ENCODE results near the gene MYO1E.

The MYO1E gene

GRCh38 chr15:59205839-59206622, 166.6 kb downstream of the MYO1E start:
- in situ Hi-C loops (cut with MboI; ENCODE audit: low sequenced_read_pairs) = no loop called here

- in situ Hi-C loops (cut with MboI; ENCODE audit: low sequenced_read_pairs) = no loop called here
These were observed 169.0 kb downstream of the MYO1E start for GRCh38 chr15:59203657-59204056.

GRCh38 chr15:59203008-59203407, 169.7 kb downstream of the MYO1E start:
- in situ Hi-C loops (cut with MboI; ENCODE audit: low sequenced_read_pairs) = no loop called here

GRCh38 chr15:59200560-59200959, 172.1 kb downstream of the MYO1E start:
- in situ Hi-C loops (cut with MboI; ENCODE audit: low sequenced_read_pairs) = no loop called here

- in situ Hi-C loops (cut with MboI; ENCODE audit: low sequenced_read_pairs) = no loop called here
These were observed 172.8 kb downstream of the MYO1E start for GRCh38 chr15:59199626-59200465.

- in situ Hi-C loops (cut with MboI; ENCODE audit: low sequenced_read_pairs) = no loop called here
These were observed 175.2 kb downstream of the MYO1E start for GRCh38 chr15:59197454-59197853.

GRCh38 chr15:59196416-59196815, 176.3 kb downstream of the MYO1E start:
- in situ Hi-C loops (cut with MboI; ENCODE audit: low sequenced_read_pairs) = no loop called here

- in situ Hi-C loops (cut with MboI; ENCODE audit: low sequenced_read_pairs) = no loop called here
These were observed 177.9 kb downstream of the MYO1E start for GRCh38 chr15:59194639-59195325.

- in situ Hi-C loops (cut with MboI; ENCODE audit: low sequenced_read_pairs) = no loop called here
These were observed 180.8 kb downstream of the MYO1E start for GRCh38 chr15:59191855-59192237.

GRCh38 chr15:59190291-59190690, 182.4 kb downstream of the MYO1E start:
- in situ Hi-C loops (cut with MboI; ENCODE audit: low sequenced_read_pairs) = no loop called here

- in situ Hi-C loops (cut with MboI; ENCODE audit: low sequenced_read_pairs) = no loop called here
These were observed 183.4 kb downstream of the MYO1E start for GRCh38 chr15:59189241-59189640.

- in situ Hi-C loops (cut with MboI; ENCODE audit: low sequenced_read_pairs) = no loop called here
These were observed 186.2 kb downstream of the MYO1E start for GRCh38 chr15:59186501-59186900.

GRCh38 chr15:59185725-59186124, 186.9 kb downstream of the MYO1E start:
- in situ Hi-C loops (cut with MboI; ENCODE audit: low sequenced_read_pairs) = no loop called here

GRCh38 chr15:59180945-59181600, 191.6 kb downstream of the MYO1E start:
- in situ Hi-C loops (cut with MboI; ENCODE audit: low sequenced_read_pairs) = no loop called here

GRCh38 chr15:59179717-59180116, 193.0 kb downstream of the MYO1E start:
- in situ Hi-C loops (cut with MboI; ENCODE audit: low sequenced_read_pairs) = no loop called here

- in situ Hi-C loops (cut with MboI; ENCODE audit: low sequenced_read_pairs) = no loop called here
These were observed 194.4 kb downstream of the MYO1E start for GRCh38 chr15:59178151-59178695.

GRCh38 chr15:59177317-59177660, 195.4 kb downstream of the MYO1E start:
- in situ Hi-C loops (cut with MboI; ENCODE audit: low sequenced_read_pairs) = no loop called here

- in situ Hi-C loops (cut with MboI; ENCODE audit: low sequenced_read_pairs) = no loop called here
These were observed 195.9 kb downstream of the MYO1E start for GRCh38 chr15:59176653-59177316.

- in situ Hi-C loops (cut with MboI; ENCODE audit: low sequenced_read_pairs) = no loop called here
These were observed 197.5 kb downstream of the MYO1E start for GRCh38 chr15:59174835-59175831.

All from HL-60/S4 treated with phorbol 12-myristate 13-acetate at 8.2 ng/mL for 4 days and 3 days (cell line).